ENCODE results near the gene CASP2. TPM values are rescaled to one million over a fixed set of nuclear protein-coding genes. Genes with fewer than 3 reads are reported as not detected.

Gene CASP2
- total RNA-seq, 1 experiment from 2014 or later: 65.3 TPM

GRCh38 chr7:143325240-143325639 is 37.1 kb downstream of the CASP2 start:
- no peak overlapping the region for H4K5ac ChIP-seq (ENCODE audit: insufficient read length, low read depth, low read length)
- no peak for DNase-seq
- H3K4me3 Mint-ChIP-seq: no peak overlapping the region
- no peak overlapping the region for H4K91ac ChIP-seq (ENCODE audit: insufficient read length, low read depth, low read length)
- no peaks in the 10 kb centered on the region for H3K79me1 ChIP-seq (ENCODE audit: insufficient read depth, low read depth, low read length, poor library complexity, severe bottlenecking)
- no peak for TF ChIP-seq CTCF (conservative IDR thresholded peaks at IDR 0.05)
- H3K36me3 Mint-ChIP-seq (ENCODE audit: insufficient read depth in 1 of 3, low read depth in 3 of 3): no peaks in the 10 kb centered on the region; a peak in 1 of 7 replicates
- no peaks in the 10 kb centered on the region for H4K20me1 ChIP-seq (ENCODE audit: control insufficient read depth, insufficient read depth, insufficient read length)
- no peak overlapping the region for H3T11ph ChIP-seq (ENCODE audit: low read length)
- no peak overlapping the region for H2AFZ ChIP-seq (ENCODE audit: low read length)
- no peaks in the 10 kb centered on the region; the same call in 1 of the 2 replicates for H3K27me3 Mint-ChIP-seq (ENCODE audit: low read depth)
- H3K27me3 ChIP-seq (ENCODE audit: insufficient read depth, low read length): no peaks in the 10 kb centered on the region
- H2BK20ac ChIP-seq (ENCODE audit: low read depth, low read length, poor library complexity, severe bottlenecking): no peak overlapping the region
- H3K4me1 ChIP-seq (ENCODE audit: insufficient read depth, low read length): no peaks in the 10 kb centered on the region
- no peak overlapping the region for H3K23ac ChIP-seq (ENCODE audit: insufficient read length, low read depth, low read length)
- no peaks in the 10 kb centered on the region for H3K9me3 ChIP-seq (ENCODE audit: control insufficient read depth, low read depth, low read length)
- H2BK12ac ChIP-seq (ENCODE audit: insufficient read length, low read depth, low read length): no peak overlapping the region
- no peak overlapping the region for H2BK15ac ChIP-seq (ENCODE audit: low read depth, low read length)
- H3K9me3 Mint-ChIP-seq: no peaks in the 10 kb centered on the region; a peak in 1 of 5 replicates
- no peaks in the 10 kb centered on the region for H3K23me2 ChIP-seq (ENCODE audit: insufficient read length, low read depth, low read length, poor library complexity, severe bottlenecking)
- no peak overlapping the region for H3K18ac ChIP-seq (ENCODE audit: insufficient read length, low read depth, low read length)
- H3K9ac ChIP-seq (ENCODE audit: extremely low read depth, insufficient read length, low read length): no peak overlapping the region
- no peak overlapping the region for H3K4me2 ChIP-seq (ENCODE audit: insufficient read depth, insufficient read length, low read length)
- WGBS (ENCODE audit: extremely low coverage, insufficient read length, low lambda C conversion rate): no CpG with 5 or more reads among the region's 2 CpGs
- H3K4me1 Mint-ChIP-seq: peaks cover 19 to 31% of the 10 kb centered on the region in 2 experiments
- H2AK5ac ChIP-seq (ENCODE audit: insufficient read length, low read length): no peak overlapping the region
- no peak overlapping the region for H3K4ac ChIP-seq (ENCODE audit: low read depth, low read length)
- H3K79me2 ChIP-seq (ENCODE audit: insufficient read depth, low read length): no peaks in the 10 kb centered on the region
- no peak overlapping the region for H3K27ac ChIP-seq (ENCODE audit: insufficient read length, low read depth, low read length)
- H3K56ac ChIP-seq (ENCODE audit: insufficient read length, low read depth, low read length): no peak overlapping the region
- no peak overlapping the region for H3K14ac ChIP-seq (ENCODE audit: insufficient read depth, low read length)
- H2BK120ac ChIP-seq (ENCODE audit: low read depth, low read length, poor library complexity, severe bottlenecking): no peak overlapping the region
- H2BK5ac ChIP-seq (ENCODE audit: insufficient read length, low read length): no peak overlapping the region
- H3K27ac Mint-ChIP-seq: no peak overlapping the region; a peak in 1 of 7 replicates
- no peak overlapping the region for H4K8ac ChIP-seq (replicated peaks; ENCODE audit: insufficient read length, low read depth, low read length)
